ENCODE measurements around the gene PSKH1.

Gene PSKH1

DNA sequence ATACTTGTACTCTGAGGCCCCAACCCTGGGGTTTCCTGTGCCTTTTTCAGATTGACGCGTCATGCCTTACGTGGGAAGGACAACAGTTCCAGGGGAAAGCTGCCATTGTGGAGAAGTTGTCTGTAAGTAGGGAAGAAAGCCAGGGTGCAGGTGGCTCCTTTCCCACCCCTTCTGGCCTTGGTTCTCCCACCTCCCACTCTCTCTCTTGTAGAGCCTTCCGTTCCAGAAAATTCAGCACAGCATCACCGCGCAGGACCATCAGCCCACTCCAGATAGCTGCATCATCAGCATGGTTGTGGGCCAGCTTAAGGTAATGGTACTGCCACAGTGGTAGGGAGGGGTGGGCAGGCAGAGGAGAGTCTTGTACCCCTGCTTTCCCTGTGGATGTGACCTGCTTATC is 24.8 kb upstream of the PSKH1 start:
- no peak for DNase-seq (ENCODE audit: low read depth)

DNA sequence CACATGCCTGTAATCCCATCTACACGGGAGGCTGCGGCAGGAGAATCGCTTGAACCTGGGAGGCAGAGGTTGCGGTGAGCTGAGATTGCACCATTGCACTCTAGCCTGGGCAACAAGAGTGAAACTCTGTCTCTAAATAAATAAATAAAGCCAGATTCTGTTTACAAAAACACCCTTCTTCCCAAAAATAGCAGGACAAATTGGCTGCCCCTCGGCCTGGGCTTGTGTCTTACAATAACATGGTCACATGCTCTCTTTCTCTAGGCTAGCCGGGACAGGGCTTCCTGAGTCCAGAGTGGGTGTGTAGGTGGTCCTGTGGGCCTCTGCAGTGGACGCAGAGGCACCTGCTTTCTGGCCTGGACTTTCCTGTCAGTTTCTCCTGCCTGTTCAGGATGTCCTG is 23.4 kb upstream of the PSKH1 start:
- no peak for DNase-seq (ENCODE audit: low read depth)

DNA sequence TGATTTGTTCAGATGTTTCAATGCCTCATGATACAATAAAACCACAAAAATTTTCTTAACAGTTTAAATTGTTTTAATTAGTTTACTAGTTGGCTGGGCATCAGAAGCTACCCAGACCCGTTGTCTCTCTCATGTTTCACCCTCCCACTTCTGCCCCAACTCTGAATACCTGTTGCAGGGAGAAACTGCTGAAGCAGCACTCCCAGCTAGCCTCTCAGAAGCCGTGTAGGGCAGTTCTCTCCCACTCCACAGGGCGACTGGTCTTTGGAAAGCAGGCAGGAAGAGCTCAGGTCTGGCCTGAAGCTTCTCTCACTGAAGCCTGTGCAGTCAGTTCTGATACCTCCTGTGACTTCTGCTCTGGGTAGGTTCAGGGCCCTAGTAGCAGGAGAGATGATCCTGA is 21.8 kb upstream of the PSKH1 start:
- DNase-seq (ENCODE audit: low read depth): no peak

DNA sequence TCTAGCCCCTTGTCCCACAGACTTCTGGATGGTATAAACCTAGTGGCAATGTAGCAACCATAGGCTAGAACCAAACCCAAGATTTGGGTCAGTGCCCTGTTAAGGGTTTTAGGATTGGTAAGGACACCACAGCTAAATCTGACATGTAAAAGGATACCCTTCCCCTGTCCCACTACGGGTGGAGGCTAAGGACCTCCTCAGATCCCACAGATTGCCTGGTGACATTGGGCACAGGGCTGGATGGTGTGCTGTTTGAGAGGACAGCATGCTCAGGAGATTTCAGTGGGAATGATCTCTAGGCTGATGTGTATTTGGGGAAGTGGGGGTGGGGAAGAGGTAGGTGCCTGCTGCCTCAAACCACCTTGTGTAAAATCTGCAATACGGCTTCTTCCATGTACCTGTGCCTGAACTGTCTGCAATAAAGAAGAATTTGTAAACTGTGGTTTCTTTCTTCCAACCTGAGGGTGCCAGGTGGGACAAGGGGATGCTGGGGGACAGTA is 20.9 kb upstream of the PSKH1 start:
- no peak for DNase-seq (ENCODE audit: low read depth)

- peak; percentile 74 for DNase-seq (ENCODE audit: low read depth)
Measured at GRCh38 chr16:67872631-67873434, 20.2 kb upstream of the PSKH1 start, which contains the start of gene EDC4. EDC4 (plus strand) TSS chr16:67873052; CDS start chr16:67873262, 210 bp downstream.

- no peak for DNase-seq (ENCODE audit: low read depth)
Measured at GRCh38 chr16:67873435-67874370, 19.4 kb upstream of the PSKH1 start.

DNA sequence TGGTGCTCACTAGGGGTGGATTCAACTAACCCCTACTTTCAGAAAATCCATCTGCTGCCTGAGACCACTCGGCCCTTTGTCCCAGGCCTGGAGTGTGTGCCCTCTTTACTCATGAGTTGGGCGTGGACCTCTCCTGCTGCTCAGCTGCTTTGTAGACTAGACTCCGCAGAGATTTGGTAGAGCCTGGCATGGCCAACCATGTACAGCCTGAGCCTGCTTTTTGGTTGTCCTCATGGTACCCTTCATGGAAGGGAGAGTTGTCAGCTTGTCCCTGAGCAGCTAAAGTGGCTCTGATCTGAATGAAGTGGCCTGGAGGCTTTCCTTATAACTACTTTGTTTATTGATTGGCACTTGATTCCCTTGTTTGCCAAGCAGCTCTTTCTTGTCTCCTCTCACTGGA is 18.7 kb upstream of the PSKH1 start:
- no peak for DNase-seq (ENCODE audit: low read depth)

DNA sequence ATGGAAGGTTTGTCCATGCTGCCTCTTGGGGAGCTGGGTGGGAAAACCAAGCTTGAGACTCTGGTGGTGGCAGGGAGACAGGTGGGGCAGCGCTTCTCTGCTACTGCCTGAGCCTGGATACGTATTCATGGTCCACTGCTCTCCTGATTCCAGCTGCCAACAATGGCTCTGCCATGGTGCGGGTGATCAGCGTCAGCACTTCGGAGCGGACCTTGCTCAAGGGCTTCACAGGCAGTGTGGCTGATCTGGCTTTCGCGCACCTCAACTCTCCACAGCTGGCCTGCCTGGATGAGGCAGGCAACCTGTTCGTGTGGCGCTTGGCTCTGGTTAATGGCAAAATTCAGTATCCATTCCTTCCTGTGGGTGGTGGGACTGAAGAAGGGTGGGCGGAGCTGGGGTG is 16.0 kb upstream of the PSKH1 start:
- DNase-seq (ENCODE audit: low read depth): no peak

GRCh38 chr16:67878232-67878631 is 14.8 kb upstream of the PSKH1 start:
- no peak for DNase-seq (ENCODE audit: low read depth)

DNA sequence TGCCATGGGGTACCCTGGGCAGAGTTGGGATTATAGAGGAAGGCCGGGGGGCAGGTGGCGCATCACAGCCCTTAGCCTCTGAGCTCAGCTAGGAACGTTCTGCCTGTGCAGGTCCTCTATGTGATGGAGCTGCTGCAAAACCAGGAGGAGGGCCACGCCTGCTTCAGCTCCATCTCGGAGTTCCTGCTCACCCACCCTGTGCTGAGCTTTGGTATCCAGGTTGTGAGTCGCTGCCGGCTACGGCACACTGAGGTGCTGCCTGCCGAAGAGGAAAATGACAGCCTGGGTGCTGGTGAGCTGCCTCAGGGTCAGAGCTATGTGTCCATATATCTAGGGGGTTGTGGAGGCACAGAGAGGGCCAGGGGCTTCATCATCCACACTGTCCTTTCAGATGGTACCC is 14.2 kb upstream of the PSKH1 start:
- DNase-seq (ENCODE audit: low read depth): no peak

GRCh38 chr16:67879462-67879861 is 13.6 kb upstream of the PSKH1 start:
- no peak for DNase-seq (ENCODE audit: low read depth)

GRCh38 chr16:67879936-67880335 is 13.1 kb upstream of the PSKH1 start:
- no peak for DNase-seq (ENCODE audit: low read depth)

DNA sequence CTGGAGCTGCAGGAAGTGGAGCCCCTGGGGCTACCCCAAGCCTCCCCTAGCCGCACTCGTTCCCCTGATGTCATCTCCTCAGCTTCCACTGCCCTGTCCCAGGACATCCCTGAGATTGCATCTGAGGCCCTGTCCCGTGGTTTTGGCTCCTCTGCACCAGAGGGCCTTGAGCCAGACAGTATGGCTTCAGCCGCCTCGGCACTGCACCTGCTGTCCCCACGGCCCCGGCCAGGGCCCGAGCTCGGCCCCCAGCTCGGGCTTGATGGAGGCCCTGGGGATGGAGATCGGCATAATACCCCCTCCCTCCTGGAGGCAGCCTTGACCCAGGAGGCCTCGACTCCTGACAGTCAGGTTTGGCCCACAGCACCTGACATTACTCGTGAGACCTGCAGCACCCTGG is 12.5 kb upstream of the PSKH1 start:
- no peak for DNase-seq (ENCODE audit: low read depth)

DNA sequence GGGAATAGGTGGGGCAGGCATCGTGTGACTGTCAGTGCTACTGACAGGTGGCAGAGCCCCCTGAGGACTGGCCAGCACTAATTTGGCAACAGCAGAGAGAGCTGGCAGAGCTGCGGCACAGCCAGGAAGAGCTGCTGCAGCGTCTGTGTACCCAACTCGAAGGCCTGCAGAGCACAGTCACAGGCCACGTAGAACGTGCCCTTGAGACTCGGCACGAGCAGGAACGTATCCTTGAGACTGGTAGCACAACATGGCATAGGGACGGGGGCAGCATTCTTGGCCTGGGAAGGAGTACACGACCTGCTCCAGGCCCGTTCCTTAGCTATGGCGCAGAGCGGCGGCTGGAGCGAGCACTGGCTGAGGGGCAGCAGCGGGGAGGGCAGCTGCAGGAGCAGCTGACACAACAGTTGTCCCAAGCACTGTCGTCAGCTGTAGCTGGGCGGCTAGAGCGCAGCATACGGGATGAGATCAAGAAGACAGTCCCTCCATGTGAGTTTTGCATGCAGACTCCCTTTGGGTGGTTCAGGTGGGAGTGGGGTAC is 11.4 kb upstream of the PSKH1 start:
- no peak for DNase-seq (ENCODE audit: low read depth)

DNA sequence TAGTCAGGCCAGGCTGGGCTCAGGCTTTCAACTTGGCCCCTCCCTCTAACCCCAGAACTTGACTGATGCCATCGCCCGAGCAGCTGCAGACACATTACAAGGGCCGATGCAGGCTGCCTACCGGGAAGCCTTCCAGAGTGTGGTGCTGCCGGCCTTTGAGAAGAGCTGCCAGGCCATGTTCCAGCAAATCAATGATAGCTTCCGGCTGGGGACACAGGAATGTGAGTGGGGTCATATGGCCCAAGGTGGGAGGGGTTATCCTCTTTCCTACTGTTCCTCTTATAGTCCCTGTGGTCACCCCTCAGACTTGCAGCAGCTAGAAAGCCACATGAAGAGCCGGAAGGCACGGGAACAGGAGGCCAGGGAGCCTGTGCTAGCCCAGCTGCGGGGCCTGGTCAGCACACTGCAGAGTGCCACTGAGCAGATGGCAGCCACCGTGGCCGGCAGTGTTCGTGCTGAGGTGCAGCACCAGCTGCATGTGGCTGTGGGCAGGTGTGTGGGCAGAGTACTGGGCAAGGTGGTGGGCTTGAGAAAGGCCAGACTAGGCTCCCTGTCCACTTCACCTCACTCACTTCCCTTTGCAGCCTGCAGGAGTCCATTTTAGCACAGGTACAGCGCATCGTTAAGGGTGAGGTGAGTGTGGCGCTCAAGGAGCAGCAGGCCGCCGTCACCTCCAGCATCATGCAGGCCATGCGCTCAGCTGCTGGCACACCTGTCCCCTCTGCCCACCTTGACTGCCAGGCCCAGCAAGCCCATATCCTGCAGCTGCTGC is 10.5 kb upstream of the PSKH1 start:
- no peak for DNase-seq (ENCODE audit: low read depth)

DNA sequence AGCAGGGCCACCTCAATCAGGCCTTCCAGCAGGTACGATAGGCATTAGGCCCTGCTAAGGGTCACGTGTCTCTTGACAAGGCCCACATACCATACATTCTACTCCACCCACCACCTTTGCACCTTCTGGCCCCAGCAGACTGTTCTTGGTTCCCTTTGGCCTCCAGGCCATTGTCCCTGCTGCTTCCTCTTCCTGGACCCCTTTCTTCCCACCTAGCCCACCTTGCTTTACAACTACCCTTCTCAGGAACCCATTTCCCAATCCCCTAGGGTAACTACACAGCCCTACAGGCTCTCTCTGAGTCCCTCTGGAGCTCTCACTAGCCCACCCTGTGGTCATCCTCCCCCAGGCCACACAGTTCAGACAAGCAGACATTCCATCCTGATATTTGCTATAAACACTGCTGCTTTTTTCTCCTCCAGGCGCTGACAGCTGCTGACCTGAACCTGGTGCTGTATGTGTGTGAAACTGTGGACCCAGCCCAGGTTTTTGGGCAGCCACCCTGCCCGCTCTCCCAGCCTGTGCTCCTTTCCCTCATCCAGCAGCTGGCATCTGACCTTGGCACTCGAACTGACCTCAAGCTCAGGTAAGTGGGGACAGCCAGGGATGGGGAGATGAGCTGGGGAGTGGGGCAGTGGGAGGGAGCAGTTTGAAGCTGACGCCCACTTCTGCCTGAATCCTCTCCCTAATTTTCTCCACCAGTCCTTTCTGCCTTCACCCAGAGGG is 9.7 kb upstream of the PSKH1 start:
- DNase-seq (ENCODE audit: low read depth): no peak

DNA sequence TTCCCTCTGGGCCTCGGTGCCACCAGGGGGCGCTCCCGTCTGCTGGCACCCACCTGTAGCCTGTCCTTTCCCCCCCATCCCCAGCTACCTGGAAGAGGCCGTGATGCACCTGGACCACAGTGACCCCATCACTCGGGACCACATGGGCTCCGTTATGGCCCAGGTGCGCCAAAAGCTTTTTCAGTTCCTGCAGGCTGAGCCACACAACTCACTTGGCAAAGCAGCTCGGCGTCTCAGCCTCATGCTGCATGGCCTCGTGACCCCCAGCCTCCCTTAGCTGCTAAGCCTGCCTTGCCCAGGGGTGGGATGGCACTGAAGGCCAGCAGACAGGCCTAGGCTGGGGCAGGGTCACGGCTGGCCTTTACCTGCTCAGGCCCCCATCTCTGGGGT is 9.2 kb upstream of the PSKH1 start:
- peak; percentile 26 for DNase-seq (ENCODE audit: low read depth)

DNA sequence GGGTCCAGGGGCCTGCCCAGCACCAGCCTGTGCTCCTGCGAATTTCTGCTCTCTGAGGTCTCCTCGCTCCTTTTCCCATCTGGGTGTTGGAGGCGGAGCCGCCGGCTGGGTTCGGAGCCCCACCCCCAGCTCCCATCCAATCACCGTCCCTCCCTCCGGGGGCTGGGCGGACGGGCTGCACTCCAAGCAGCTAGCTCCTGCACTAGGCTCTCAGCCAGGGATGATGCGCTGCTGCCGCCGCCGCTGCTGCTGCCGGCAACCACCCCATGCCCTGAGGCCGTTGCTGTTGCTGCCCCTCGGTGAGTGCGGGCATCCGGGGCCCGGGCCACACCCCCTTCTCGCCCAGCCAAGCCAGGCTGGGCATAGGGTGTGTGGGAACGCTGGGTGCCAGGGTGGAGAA is 8.4 kb upstream of the PSKH1 start, which contains the start of gene NRN1L:
Gene NRN1L (plus strand): TSS at position 202 of the 400 bp plus-strand sequence. CDS start 19 bp downstream, at position 221.
- no peak for DNase-seq (ENCODE audit: low read depth)

- no peak for DNase-seq (ENCODE audit: low read depth)
Measured at GRCh38 chr16:67885545-67885944, 7.5 kb upstream of the PSKH1 start.

DNA sequence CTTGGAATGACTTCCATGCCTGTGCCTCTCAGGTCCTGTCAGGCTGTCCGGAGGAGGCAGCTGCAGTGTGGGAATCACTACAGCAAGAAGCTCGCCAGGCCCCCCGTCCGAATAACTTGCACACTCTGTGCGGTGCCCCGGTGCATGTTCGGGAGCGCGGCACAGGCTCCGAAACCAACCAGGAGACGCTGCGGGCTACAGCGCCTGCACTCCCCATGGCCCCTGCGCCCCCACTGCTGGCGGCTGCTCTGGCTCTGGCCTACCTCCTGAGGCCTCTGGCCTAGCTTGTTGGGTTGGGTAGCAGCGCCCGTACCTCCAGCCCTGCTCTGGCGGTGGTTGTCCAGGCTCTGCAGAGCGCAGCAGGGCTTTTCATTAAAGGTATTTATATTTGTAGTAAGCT is 7.1 kb upstream of the PSKH1 start:
- DNase-seq (ENCODE audit: low read depth): no peak

GRCh38 chr16:67886387-67886786 is 6.7 kb upstream of the PSKH1 start:
- no peak for DNase-seq (ENCODE audit: low read depth)
